HepG2 (cell line): Measurements from ENCODE around the gene ZCCHC24. TPM values are rescaled to one million over a fixed set of nuclear protein-coding genes. Genes with fewer than 3 reads are reported as not detected.
A peak's percentile ranks its signal among the peaks of the same experiment; 100 is the strongest.

Experiments
- FOXJ3 ChIP-seq: sonication (generic); formaldehyde crosslinking; IDR thresholded peaks from 2 replicates; pipeline ENCODE4 v1.4.0; 2020; ENCODE audit warnings: missing genetic modification reagents, mild to moderate bottlenecking, borderline replicate concordance
- GFI1 ChIP-seq: sonication (generic); formaldehyde crosslinking; IDR thresholded peaks from 2 replicates; pipeline ENCODE4 v1.5.0; 2020; ENCODE audit warnings: missing genetic modification reagents, mild to moderate bottlenecking, borderline replicate concordance
- JUN ChIP-seq: sonication (generic); formaldehyde crosslinking; IDR thresholded peaks from 2 replicates; pipeline ENCODE4 v1.4.0; 2020; ENCODE audit warnings: mild to moderate bottlenecking, missing genetic modification reagents
- KLF9 ChIP-seq: IDR thresholded peaks from 2 replicates; pipeline ENCODE4 v1.6.1; 2016; ENCODE audit warnings: low read depth
- MBNL3 ChIP-seq: fragments of 250-450 bp; sonication (Bioruptor Pico); conservative IDR thresholded peaks from 2 replicates; pipeline ENCODE4 v1.8.0; 2022; ENCODE audit warnings: mild to moderate bottlenecking, inconsistent platforms
- MTF1 ChIP-seq: sonication (generic); formaldehyde crosslinking; IDR thresholded peaks from 2 replicates; pipeline ENCODE4 v1.5.0; 2020; ENCODE audit warnings: missing genetic modification reagents
- NFYB ChIP-seq: sonication (generic); formaldehyde crosslinking; IDR thresholded peaks from 2 replicates; pipeline ENCODE4 v1.4.0; 2020; ENCODE audit warnings: missing genetic modification reagents
- PHF21A ChIP-seq: sonication (generic); formaldehyde crosslinking; IDR thresholded peaks from 2 replicates; pipeline ENCODE4 v1.5.0; 2020; ENCODE audit warnings: mild to moderate bottlenecking, missing genetic modification reagents
- PLSCR1 ChIP-seq: sonication (generic); formaldehyde crosslinking; IDR thresholded peaks from 2 replicates; pipeline ENCODE4 v1.5.0; 2020; ENCODE audit warnings: missing genetic modification reagents, mild to moderate bottlenecking, borderline replicate concordance
- SAP130 ChIP-seq: IDR thresholded peaks from 2 replicates; pipeline ENCODE4 v1.6.1; 2016; ENCODE audit warnings: low read depth
- TRIM24 ChIP-seq: sonication (generic); formaldehyde crosslinking; IDR thresholded peaks from 2 replicates; pipeline ENCODE4 v1.8.0; 2022; ENCODE audit warnings: mild to moderate bottlenecking, missing genetic modification reagents
- ZNF350 ChIP-seq: sonication (generic); formaldehyde crosslinking; IDR thresholded peaks from 2 replicates; pipeline ENCODE4 v1.4.0; 2020; ENCODE audit warnings: mild to moderate bottlenecking, low read depth, missing genetic modification reagents, borderline replicate concordance
- ZNF549 ChIP-seq: sonication (generic); formaldehyde crosslinking; IDR thresholded peaks from 2 replicates; pipeline ENCODE4 v1.5.0; 2020; ENCODE audit warnings: missing genetic modification reagents
- ZNF646 ChIP-seq: sonication (generic); formaldehyde crosslinking; IDR thresholded peaks from 2 replicates; pipeline ENCODE4 v1.9.0; 2021; ENCODE audit warnings: mild to moderate bottlenecking, missing genetic modification reagents
- ZNF782 ChIP-seq: sonication (generic); formaldehyde crosslinking; IDR thresholded peaks from 2 replicates; pipeline ENCODE4 v1.4.0; 2020; ENCODE audit warnings: missing genetic modification reagents, mild to moderate bottlenecking, borderline replicate concordance
- ZNF788 ChIP-seq: sonication (generic); formaldehyde crosslinking; IDR thresholded peaks from 2 replicates; pipeline ENCODE4 v1.5.0; 2020; ENCODE audit warnings: mild to moderate bottlenecking, missing genetic modification reagents, borderline replicate concordance
- ZNF800 ChIP-seq: sonication (generic); formaldehyde crosslinking; IDR thresholded peaks from 2 replicates; pipeline ENCODE4 v1.4.0; 2020; ENCODE audit warnings: missing genetic modification reagents
- polyA plus RNA-seq, 8 experiments: library from polyadenylated mRNA; depleted of rRNA in 3 of 8; stranded (reverse) in 7 of 8; unstranded in 1 of 8; fragments of >200 nt; fragmentation: Illumina TruSeq in 4 of 8; extraction: Trizol in 4 of 8; gene quantifications; 2 replicates each; pipeline versions ENCODE4 v1.2.1 to v1.2.3, GENCODE V29; 2011 to 2016; ENCODE audit warnings: low read depth in 4 of 8, missing spikeins in 1 of 8, mixed read lengths in 1 of 8; ENCODE audit not compliant: insufficient read depth in 1 of 8
- total RNA-seq, 5 experiments: library from RNA; depleted of rRNA; stranded (reverse); fragments of >200 nt; fragmentation: Illumina TruSeq; extraction: Trizol; gene quantifications; 2 replicates each; pipeline ENCODE4 v1.2.3, GENCODE V29; 2016; ENCODE audit warnings: low read depth in 1 of 5
- TF ChIP-seq, protein P1 (sequence below): sonication (generic); formaldehyde crosslinking; IDR thresholded peaks from 2 replicates; pipeline ENCODE4 v1.4.0; 2020; ENCODE audit warnings: missing genetic modification reagents

ZCCHC24 gene
- total and polyA plus RNA-seq, 2 of the 13 experiments (the other 11 are each of a cell fraction or from before 2014, with no cell fraction given): 3.1 to 7.9 TPM

GRCh38 chr10:79335470-79336235 lies 109.8 kb downstream of the ZCCHC24 start (continued):
- TF ChIP-seq, protein P1, sequence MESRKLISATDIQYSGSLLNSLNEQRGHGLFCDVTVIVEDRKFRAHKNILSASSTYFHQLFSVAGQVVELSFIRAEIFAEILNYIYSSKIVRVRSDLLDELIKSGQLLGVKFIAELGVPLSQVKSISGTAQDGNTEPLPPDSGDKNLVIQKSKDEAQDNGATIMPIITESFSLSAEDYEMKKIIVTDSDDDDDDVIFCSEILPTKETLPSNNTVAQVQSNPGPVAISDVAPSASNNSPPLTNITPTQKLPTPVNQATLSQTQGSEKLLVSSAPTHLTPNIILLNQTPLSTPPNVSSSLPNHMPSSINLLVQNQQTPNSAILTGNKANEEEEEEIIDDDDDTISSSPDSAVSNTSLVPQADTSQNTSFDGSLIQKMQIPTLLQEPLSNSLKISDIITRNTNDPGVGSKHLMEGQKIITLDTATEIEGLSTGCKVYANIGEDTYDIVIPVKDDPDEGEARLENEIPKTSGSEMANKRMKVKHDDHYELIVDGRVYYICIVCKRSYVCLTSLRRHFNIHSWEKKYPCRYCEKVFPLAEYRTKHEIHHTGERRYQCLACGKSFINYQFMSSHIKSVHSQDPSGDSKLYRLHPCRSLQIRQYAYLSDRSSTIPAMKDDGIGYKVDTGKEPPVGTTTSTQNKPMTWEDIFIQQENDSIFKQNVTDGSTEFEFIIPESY: peak; percentile 62; the same call in 1 of the 2 replicates
- TF ChIP-seq SAP130 (CRISPR knock-in tag) (peak; percentile 83), ZNF549 (CRISPR knock-in tag) (no peak), ZNF350 (CRISPR knock-in tag) (peak; percentile 98), TRIM24 (peak; percentile 79), NFYB (CRISPR knock-in tag) (0 out of 2 replicates have a peak, but pooled peaks have one; percentile 13), JUN (CRISPR knock-in tag) (no peak), ZNF646 (CRISPR knock-in tag) (no peak), ZNF782 (CRISPR knock-in tag) (peak; percentile 65; the same call in 1 of the 2 replicates), ZNF788 (CRISPR knock-in tag) (peak; percentile 95; the same call in 1 of the 2 replicates), ZNF800 (CRISPR knock-in tag) (0 out of 2 replicates have a peak, but pooled peaks have one; percentile 43), PLSCR1 (no peak), PHF21A (peak; percentile 99), MBNL3 (no peak), MTF1 (CRISPR knock-in tag) (no peak), KLF9 (CRISPR knock-in tag) (no peak), GFI1 (CRISPR knock-in tag) (peak; percentile 79), FOXJ3 (CRISPR knock-in tag) (peak; percentile 87; the same call in 1 of the 2 replicates)
